GM23338 (cell line): ENCODE data around the gene ESPN. TPM values are rescaled to one million over a fixed set of nuclear protein-coding genes. Genes with fewer than 3 reads are reported as not detected.

ENCODE experiments used
- ATAC-seq: fragments of 200-7000 bp; cut with Tn5 transposase; 3 replicates; pipeline ENCODE4 v1.9.1; 2020
- DNase-seq: peaks from one replicate; pipeline ENCODE4 v3.0.0-alpha.2; 2015; ENCODE audit warnings: low spot score
- H2AFZ ChIP-seq: fragments of 200-600 bp; sonication (generic); 2 replicates; pipeline ENCODE4 v1.8.0; 2016; ENCODE audit warnings: antibody characterized with exemption, mild to moderate bottlenecking, moderate library complexity
- H3F3A ChIP-seq: fragments of 200-600 bp; sonication (generic); replicated peaks from 2 replicates; pipeline ENCODE4 v1.8.0; 2017; ENCODE audit warnings: antibody characterized with exemption, mixed run types, low read depth
- H3K27ac ChIP-seq: fragments of 200-600 bp; sonication (generic); 2 replicates; pipeline ENCODE4 v1.6.1; 2016; ENCODE audit warnings: low read depth
- H3K27me3 ChIP-seq: fragments of 200-600 bp; sonication (generic); 2 replicates; pipeline ENCODE4 v1.8.0; 2016; ENCODE audit warnings: mild to moderate bottlenecking, mixed run types, moderate library complexity; ENCODE audit not compliant: insufficient read depth
- H3K36me3 ChIP-seq: fragments of 200-600 bp; sonication (generic); 2 replicates; pipeline ENCODE4 v1.8.0; 2016; ENCODE audit warnings: mild to moderate bottlenecking; ENCODE audit not compliant: insufficient read depth
- H3K4me1 ChIP-seq: fragments of 200-600 bp; sonication (generic); 2 replicates; pipeline ENCODE4 v1.8.0; 2016; ENCODE audit warnings: mild to moderate bottlenecking, moderate library complexity; ENCODE audit not compliant: insufficient read depth
- H3K4me2 ChIP-seq: fragments of 200-600 bp; sonication (generic); 2 replicates; pipeline ENCODE4 v1.7.1; 2017; ENCODE audit warnings: mixed run types
- H3K4me3 ChIP-seq: fragments of 200-600 bp; sonication (generic); 2 replicates; pipeline ENCODE4 v1.6.1; 2016; ENCODE audit warnings: mixed run types
- H3K79me2 ChIP-seq: fragments of 200-600 bp; sonication (generic); replicated peaks from 2 replicates; pipeline ENCODE4 v1.8.0; 2017; ENCODE audit warnings: mild to moderate bottlenecking; ENCODE audit not compliant: insufficient read depth
- H3K9me2 ChIP-seq: fragments of 200-600 bp; sonication (generic); 2 replicates; pipeline ENCODE4 v1.8.0; 2017; ENCODE audit not compliant: insufficient read depth
- H4K20me1 ChIP-seq: fragments of 200-600 bp; sonication (generic); replicated peaks from 2 replicates; pipeline ENCODE4 v1.8.0; 2017; ENCODE audit warnings: mild to moderate bottlenecking; ENCODE audit not compliant: insufficient read depth
- H3K27ac Mint-ChIP-seq: 2 replicates; pipeline ENCODE4 v1.8.0; 2020; ENCODE audit warnings: inconsistent platforms, mild to moderate bottlenecking, moderate library complexity, mixed read lengths
- H3K27me3 Mint-ChIP-seq: 3 replicates; pipeline ENCODE4 v1.8.0; 2022; ENCODE audit warnings: low read depth, mild to moderate bottlenecking, moderate library complexity, mixed read lengths, inconsistent platforms; ENCODE audit not compliant: insufficient read depth, poor library complexity
- H3K36me3 Mint-ChIP-seq: 3 replicates; pipeline ENCODE4 v1.8.0; 2021; ENCODE audit warnings: low read depth, mild to moderate bottlenecking, inconsistent platforms, moderate library complexity, mixed read lengths
- H3K4me1 Mint-ChIP-seq: 3 replicates; pipeline ENCODE4 v1.8.0; 2020; ENCODE audit warnings: mild to moderate bottlenecking, inconsistent platforms, mixed read lengths
- H3K4me3 Mint-ChIP-seq: 3 replicates; pipeline ENCODE4 v1.8.0; 2021; ENCODE audit warnings: moderate library complexity, mild to moderate bottlenecking, inconsistent platforms, mixed read lengths
- H3K9me3 Mint-ChIP-seq: 3 replicates; pipeline ENCODE4 v1.8.0; 2020; ENCODE audit warnings: moderate library complexity, mild to moderate bottlenecking, inconsistent platforms, mixed read lengths
- CREB1 ChIP-seq: fragments of 250-450 bp; sonication (Bioruptor Pico); IDR thresholded peaks from 2 replicates; pipeline ENCODE4 v1.5.0; 2020; ENCODE audit warnings: low read depth, mild to moderate bottlenecking, moderate library complexity
- ETS1 ChIP-seq: IDR thresholded peaks from 2 replicates; pipeline ENCODE4 v1.6.1; 2016; ENCODE audit warnings: antibody characterized with exemption
- EZH2 ChIP-seq: fragments of 200-600 bp; sonication (generic); IDR thresholded peaks from one replicate; pipeline ENCODE4 v1.8.0; 2017; ENCODE audit warnings: antibody characterized with exemption, mild to moderate bottlenecking, low read depth; ENCODE audit not compliant: unreplicated experiment
- EZH2phosphoT487 ChIP-seq: fragments of 200-600 bp; sonication (generic); IDR thresholded peaks from one replicate; pipeline ENCODE4 v1.8.1; 2018; ENCODE audit warnings: antibody characterized with exemption; ENCODE audit not compliant: unreplicated experiment
- JUNB ChIP-seq: IDR thresholded peaks from one replicate; pipeline ENCODE4 v1.6.1; 2016; ENCODE audit warnings: antibody characterized with exemption; ENCODE audit not compliant: unreplicated experiment
- POLR2AphosphoS5 ChIP-seq: IDR thresholded peaks from 2 replicates; pipeline ENCODE4 v1.6.1; 2016; ENCODE audit warnings: antibody characterized with exemption, low read depth
- REST ChIP-seq: IDR thresholded peaks from one replicate; pipeline ENCODE4 v1.6.1; 2018; ENCODE audit warnings: antibody characterized with exemption; ENCODE audit not compliant: unreplicated experiment
- polyA plus RNA-seq: library from polyadenylated mRNA; unstranded; fragments of >200 nt; fragmentation: Nextera tagmentation; extraction: Ambion mirVana; gene quantifications from 2 replicates; pipeline ENCODE4 v1.2.1, GENCODE V29; 2016
- total RNA-seq: library from RNA; depleted of rRNA; stranded (reverse); fragments of >200 nt; shearing (Covaris generic); gene quantifications from 2 replicates; pipeline ENCODE4 v1.2.3, GENCODE V29; 2014

ESPN gene
- total and polyA plus RNA-seq, 2 experiments from 2014 or later: 12.2 to 13.6 TPM

GRCh38 chr1:6419804-6420453, 4.6 kb upstream of the ESPN start, which contains the start of gene HES2:
HES2 (minus strand) TSS chr1:6419919; CDS start chr1:6419820, 99 bp downstream.
- Histone ChIP-seq H3K79me2 (no peaks in the 10 kb centered on the region), H3K4me3 (peak within 1 kb of the TSS; percentile 65), H3F3A (peaks cover 25% of the 10 kb centered on the region), H4K20me1 (peaks cover 8% of the 10 kb centered on the region; the same call in 1 of the 2 replicates), H3K36me3 (no peaks in the 10 kb centered on the region), H3K9me2 (no peaks in the 10 kb centered on the region), H3K27me3 (peaks cover 100% of the 10 kb centered on the region), H3K4me2 (peak within 1 kb of the TSS; percentile 85), H3K4me1 (peaks cover 14% of the 10 kb centered on the region), H3K27ac (no peak within 1 kb of the TSS), H2AFZ (peak within 1 kb of the TSS; percentile 83)
- DNase-seq (peak; percentile 74), ATAC-seq (peak; percentile 42)
- Mint-ChIP-seq H3K36me3 (no peaks in the 10 kb centered on the region), H3K4me1 (peaks cover 10% of the 10 kb centered on the region; the same call in 2 of the 3 replicates), H3K27me3 (peaks cover 91% of the 10 kb centered on the region), H3K27ac (no peak within 1 kb of the TSS), H3K9me3 (no peaks in the 10 kb centered on the region), H3K4me3 (peak within 1 kb of the TSS; percentile 65)
- TF ChIP-seq ETS1 (no peak), EZH2 (peak; percentile 58), POLR2AphosphoS5 (0 out of 2 replicates have a peak, but pooled peaks have one; percentile 15)

- peak; percentile 54 for DNase-seq
- peaks cover 8% of the 10 kb centered on the region; the same call in 1 of the 2 replicates for H4K20me1 ChIP-seq
- Mint-ChIP-seq H3K27me3 (peaks cover 90% of the 10 kb centered on the region), H3K36me3 (no peaks in the 10 kb centered on the region), H3K4me1 (peaks cover 7% of the 10 kb centered on the region; the same call in 2 of the 3 replicates), H3K27ac (no peak overlapping the region), H3K9me3 (no peaks in the 10 kb centered on the region), H3K4me3 (peak overlapping the region; percentile 55; the same call in 2 of the 3 replicates)
- H3K4me2 ChIP-seq: peak overlapping the region; percentile 85
- H2AFZ ChIP-seq: peak overlapping the region; percentile 83
- H3K27ac ChIP-seq: no peak overlapping the region
- peak; percentile 10 for ATAC-seq
- H3K4me3 ChIP-seq: peak overlapping the region; percentile 65
- H3F3A ChIP-seq: peaks cover 22% of the 10 kb centered on the region
- H3K27me3 ChIP-seq: peaks cover 100% of the 10 kb centered on the region
- no peaks in the 10 kb centered on the region for H3K9me2 ChIP-seq
- H3K36me3 ChIP-seq: no peaks in the 10 kb centered on the region
- H3K79me2 ChIP-seq: no peaks in the 10 kb centered on the region
- peaks cover 8% of the 10 kb centered on the region; the same call in 1 of the 2 replicates for H3K4me1 ChIP-seq
- TF ChIP-seq CREB1 (no peak), REST (peak; percentile 54), EZH2 (peak; percentile 1), EZH2phosphoT487 (no peak), JUNB (no peak), ETS1 (no peak), POLR2AphosphoS5 (no peak)
These were observed 4.0 kb upstream of the ESPN start for GRCh38 chr1:6420454-6421042.
